ENCODE results near the gene ACVR1. TPM values are rescaled to one million over a fixed set of nuclear protein-coding genes. Genes with fewer than 3 reads are reported as not detected.
"Not testable (repeated sequence)": the region's sequence is repeated elsewhere in the genome, so short reads cannot be mapped to it uniquely, and the experiment has no call there.

The ACVR1 gene
- total and polyA plus RNA-seq, 4 donors = 7.5 to 38.3 (median 23.4) TPM

DNA sequence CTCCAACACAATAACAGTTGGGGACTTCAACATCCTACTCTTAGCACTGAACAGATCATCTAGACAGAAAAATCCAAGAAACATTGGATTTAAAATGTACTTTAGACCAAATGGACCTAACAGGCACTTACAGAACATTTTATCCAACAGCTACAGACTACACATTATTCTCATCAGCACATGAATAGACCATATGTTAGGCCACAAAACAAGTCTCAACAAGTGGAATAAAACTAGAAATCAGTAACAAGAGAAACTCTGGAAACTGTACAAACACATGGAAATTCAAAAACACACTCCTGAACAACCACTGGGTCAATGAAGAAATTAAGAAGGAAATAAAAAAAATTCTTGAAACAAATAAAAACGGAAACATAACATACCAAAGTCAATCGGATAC is 117.5 kb downstream of the ACVR1 start:
- 92 to 94% methylated on average over 2 of the region's 2 CpGs for WGBS, 2 donors
- TF ChIP-seq, protein P1, sequence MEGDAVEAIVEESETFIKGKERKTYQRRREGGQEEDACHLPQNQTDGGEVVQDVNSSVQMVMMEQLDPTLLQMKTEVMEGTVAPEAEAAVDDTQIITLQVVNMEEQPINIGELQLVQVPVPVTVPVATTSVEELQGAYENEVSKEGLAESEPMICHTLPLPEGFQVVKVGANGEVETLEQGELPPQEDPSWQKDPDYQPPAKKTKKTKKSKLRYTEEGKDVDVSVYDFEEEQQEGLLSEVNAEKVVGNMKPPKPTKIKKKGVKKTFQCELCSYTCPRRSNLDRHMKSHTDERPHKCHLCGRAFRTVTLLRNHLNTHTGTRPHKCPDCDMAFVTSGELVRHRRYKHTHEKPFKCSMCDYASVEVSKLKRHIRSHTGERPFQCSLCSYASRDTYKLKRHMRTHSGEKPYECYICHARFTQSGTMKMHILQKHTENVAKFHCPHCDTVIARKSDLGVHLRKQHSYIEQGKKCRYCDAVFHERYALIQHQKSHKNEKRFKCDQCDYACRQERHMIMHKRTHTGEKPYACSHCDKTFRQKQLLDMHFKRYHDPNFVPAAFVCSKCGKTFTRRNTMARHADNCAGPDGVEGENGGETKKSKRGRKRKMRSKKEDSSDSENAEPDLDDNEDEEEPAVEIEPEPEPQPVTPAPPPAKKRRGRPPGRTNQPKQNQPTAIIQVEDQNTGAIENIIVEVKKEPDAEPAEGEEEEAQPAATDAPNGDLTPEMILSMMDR (IDR thresholded peaks at IDR 0.05; ENCODE audit: control extremely low read depth, extremely low read depth) = no peak
- H3K36me3 ChIP-seq (ENCODE audit: control insufficient read depth in 4 of 4, insufficient read depth in 4 of 4, low read length in 4 of 4) = peaks cover 2 to 34% (median 31%) of the 10 kb centered on the region in 4 donors

DNA sequence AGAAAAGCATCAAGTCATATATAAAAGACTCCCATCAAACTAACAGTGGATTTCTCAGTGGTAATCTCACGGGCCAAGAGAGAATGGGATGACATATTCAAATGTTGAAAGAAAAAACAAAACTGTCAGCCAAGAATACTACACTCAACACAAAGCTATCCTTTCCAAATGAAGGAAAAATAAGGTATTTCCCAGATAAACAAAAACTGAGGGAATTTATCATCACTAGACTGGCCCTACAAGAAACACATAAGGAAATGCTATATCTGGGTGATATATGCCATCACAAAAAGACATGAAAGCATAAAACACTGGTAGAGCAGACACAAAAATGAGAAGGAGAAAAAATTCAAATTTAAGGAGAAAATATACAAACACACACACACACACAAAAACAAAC is 118.6 kb downstream of the ACVR1 start:
- Histone ChIP-seq H3K4me1 (ENCODE audit: control insufficient read depth in 5 of 5, insufficient read depth in 5 of 5, low read length in 5 of 5) (no peaks in the 10 kb centered on the region), H3K27me3 (ENCODE audit: control insufficient read depth in 3 of 3, insufficient read depth in 3 of 3, low read length in 2 of 3) (no peaks in the 10 kb centered on the region), H3K4me3 (no peak overlapping the region), H3K36me3 (ENCODE audit: control insufficient read depth in 4 of 4, insufficient read depth in 4 of 4, low read length in 4 of 4) (peaks cover 0 to 32% (median 29%) of the 10 kb centered on the region in 4 donors), H3K9ac (ENCODE audit: insufficient read depth in 1 of 2, low read length in 2 of 2) (no peak overlapping the region), H3K9me3 (ENCODE audit: control insufficient read depth in 4 of 4, insufficient read depth in 3 of 4, low read length in 3 of 4) (peaks cover 0 to 21% (median 7%) of the 10 kb centered on the region in 4 donors), H3K27ac (ENCODE audit: low read depth in 1 of 2, low read length in 1 of 2) (no peak overlapping the region)
- TF ChIP-seq, protein P1 (IDR thresholded peaks at IDR 0.05; ENCODE audit: control extremely low read depth, extremely low read depth) = no peak
- ATAC-seq (ENCODE audit: insufficient read depth, low FRiP score) (no peak), DNase-seq (no peak)
- WGBS, 2 donors = 96 to 100% methylated on average over 1 of the region's 1 CpG

More for the DNA sequence above, 117.5 kb downstream of the ACVR1 start:
- Histone ChIP-seq H3K9me3 (ENCODE audit: control insufficient read depth in 4 of 4, insufficient read depth in 3 of 4, low read length in 3 of 4) (peaks cover 0 to 21% (median 7%) of the 10 kb centered on the region in 4 donors), H3K9ac (ENCODE audit: insufficient read depth in 1 of 2, low read length in 2 of 2) (no peak overlapping the region), H3K27me3 (ENCODE audit: control insufficient read depth in 3 of 3, insufficient read depth in 3 of 3, low read length in 2 of 3) (no peaks in the 10 kb centered on the region), H3K27ac (ENCODE audit: low read depth in 1 of 2, low read length in 1 of 2) (no peak overlapping the region), H3K4me3 (no peak overlapping the region), H3K4me1 (ENCODE audit: control insufficient read depth in 5 of 5, insufficient read depth in 5 of 5, low read length in 5 of 5) (no peaks in the 10 kb centered on the region)
- ATAC-seq (ENCODE audit: insufficient read depth, low FRiP score) (no peak), DNase-seq (no peak)

DNA sequence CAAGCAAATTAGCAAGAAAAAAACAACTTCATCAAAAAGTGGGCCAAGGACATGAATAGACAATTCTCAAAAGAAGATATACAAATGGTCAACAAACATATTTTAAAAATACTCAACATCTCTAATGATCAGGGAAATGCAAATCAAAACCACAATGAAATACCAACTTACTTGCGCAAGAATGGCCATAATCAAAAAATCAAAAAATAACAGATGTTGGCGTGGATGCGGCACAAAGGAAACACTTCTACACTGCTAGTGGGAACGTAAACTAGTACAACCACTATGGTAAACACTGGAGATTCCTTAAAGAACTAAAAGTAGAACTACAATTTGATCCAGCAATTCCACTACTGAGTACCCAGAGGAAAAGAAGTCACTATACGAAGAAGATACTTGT is 119.7 kb downstream of the ACVR1 start:
- Histone ChIP-seq H3K9me3 (ENCODE audit: control insufficient read depth in 4 of 4, insufficient read depth in 3 of 4, low read length in 3 of 4) (peaks cover 0 to 21% (median 7%) of the 10 kb centered on the region in 4 donors), H3K36me3 (ENCODE audit: control insufficient read depth in 4 of 4, insufficient read depth in 4 of 4, low read length in 4 of 4) (peaks cover 0 to 37% (median 27%) of the 10 kb centered on the region in 4 donors)
- not testable (repeated sequence) for H3K9ac ChIP-seq (ENCODE audit: insufficient read depth in 1 of 2, low read length in 2 of 2); H3K27me3 ChIP-seq (ENCODE audit: control insufficient read depth in 3 of 3, insufficient read depth in 3 of 3, low read length in 2 of 3); H3K4me3 ChIP-seq; H3K4me1 ChIP-seq (ENCODE audit: control insufficient read depth in 5 of 5, insufficient read depth in 5 of 5, low read length in 5 of 5); DNase-seq; ATAC-seq (ENCODE audit: insufficient read depth, low FRiP score); H3K27ac ChIP-seq (ENCODE audit: low read depth in 1 of 2, low read length in 1 of 2)
- WGBS, 2 donors = 90 to 95% methylated on average over 5 of the region's 5 CpGs

DNA sequence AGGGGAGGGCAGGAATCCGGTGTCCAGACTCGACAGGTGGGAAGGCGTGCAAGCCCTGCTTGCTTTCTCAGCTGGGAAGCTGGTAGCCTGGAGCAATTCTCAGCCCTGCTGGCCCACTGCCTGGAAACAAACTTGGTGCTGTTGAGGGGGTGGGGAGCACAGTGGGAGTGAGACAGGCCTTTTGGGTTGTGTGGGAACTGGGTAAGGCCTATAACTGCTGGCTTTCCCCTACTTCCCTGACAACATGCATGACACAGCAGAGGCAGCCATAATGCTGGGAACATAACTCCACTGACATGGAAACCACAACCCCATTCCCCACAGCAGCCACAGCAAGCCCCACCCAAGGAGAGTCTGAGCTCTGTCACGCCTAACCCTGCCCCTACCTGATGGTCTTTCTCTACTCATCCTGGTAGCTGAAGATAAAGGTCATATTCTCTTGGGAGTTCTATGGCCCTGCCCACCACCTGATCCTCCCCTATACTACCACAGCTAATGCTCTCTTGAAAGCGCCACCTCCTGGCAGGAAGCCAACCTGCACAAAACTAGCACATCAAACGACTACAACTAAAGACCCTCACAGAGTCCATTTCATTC is 124.6 kb downstream of the ACVR1 start:
- H3K9me3 ChIP-seq (ENCODE audit: control insufficient read depth in 4 of 4, insufficient read depth in 3 of 4, low read length in 3 of 4) = peaks cover 0 to 8% (median 3%) of the 10 kb centered on the region in 4 donors
- no peak overlapping the region for H3K4me3 ChIP-seq
- H3K4me1 ChIP-seq (ENCODE audit: control insufficient read depth in 5 of 5, insufficient read depth in 5 of 5, low read length in 5 of 5) = peaks cover 0 to 2% (median 0%) of the 10 kb centered on the region in 5 donors
- no peaks in the 10 kb centered on the region for H3K27me3 ChIP-seq (ENCODE audit: control insufficient read depth in 3 of 3, insufficient read depth in 3 of 3, low read length in 2 of 3)
- DNase-seq = no peak
- no peak overlapping the region for H3K27ac ChIP-seq (ENCODE audit: low read depth in 1 of 2, low read length in 1 of 2)
- TF ChIP-seq, protein P1 (IDR thresholded peaks at IDR 0.05; ENCODE audit: control extremely low read depth, extremely low read depth) = no peak
- no peak for ATAC-seq (ENCODE audit: insufficient read depth, low FRiP score)
- peaks cover 12 to 29% (median 18%) of the 10 kb centered on the region in 4 donors for H3K36me3 ChIP-seq (ENCODE audit: control insufficient read depth in 4 of 4, insufficient read depth in 4 of 4, low read length in 4 of 4)
- H3K9ac ChIP-seq (ENCODE audit: insufficient read depth in 1 of 2, low read length in 2 of 2) = no peak overlapping the region
- WGBS, 2 donors = 91 to 94% methylated on average over 6 of the region's 6 CpGs

Measured in lung (tissue), 12 donors.